ENCODE results near the gene TMX1. TPM values are rescaled to one million over a fixed set of nuclear protein-coding genes. Genes with fewer than 3 reads are reported as not detected.
A peak's percentile ranks its signal among the peaks of the same experiment; 100 is the strongest.

The TMX1 gene
- total and polyA plus RNA-seq, 4 donors: 28.2 to 45.4 (median 38.0) TPM

DNA sequence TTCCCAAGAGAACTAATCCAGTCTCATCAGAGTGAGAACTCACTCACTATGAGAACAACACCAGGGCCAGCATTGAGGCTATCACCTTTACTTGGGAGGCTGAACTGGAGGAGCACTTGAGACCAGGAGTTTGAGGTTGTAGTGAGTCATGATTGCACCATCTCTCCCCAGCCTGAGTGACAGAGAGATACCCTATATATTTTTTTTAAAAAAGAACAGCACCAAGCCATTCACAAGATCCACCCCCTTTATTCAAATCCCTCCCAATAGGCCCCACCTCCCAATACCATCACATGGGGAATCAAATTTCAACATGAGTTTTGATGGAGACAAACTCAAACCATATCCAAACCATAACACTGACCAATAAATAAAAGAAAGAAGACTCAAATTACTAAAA, 3.7 kb upstream of the TMX1 start:
- Histone ChIP-seq H3K36me3 (ENCODE audit: control insufficient read depth, insufficient read depth, low read length) (no peaks in the 10 kb centered on the region), H3K4me3 (ENCODE audit: low read depth, low read length) (no peak overlapping the region), H3K4me1 (ENCODE audit: control insufficient read depth, insufficient read depth, low read length) (no peaks in the 10 kb centered on the region)

DNA sequence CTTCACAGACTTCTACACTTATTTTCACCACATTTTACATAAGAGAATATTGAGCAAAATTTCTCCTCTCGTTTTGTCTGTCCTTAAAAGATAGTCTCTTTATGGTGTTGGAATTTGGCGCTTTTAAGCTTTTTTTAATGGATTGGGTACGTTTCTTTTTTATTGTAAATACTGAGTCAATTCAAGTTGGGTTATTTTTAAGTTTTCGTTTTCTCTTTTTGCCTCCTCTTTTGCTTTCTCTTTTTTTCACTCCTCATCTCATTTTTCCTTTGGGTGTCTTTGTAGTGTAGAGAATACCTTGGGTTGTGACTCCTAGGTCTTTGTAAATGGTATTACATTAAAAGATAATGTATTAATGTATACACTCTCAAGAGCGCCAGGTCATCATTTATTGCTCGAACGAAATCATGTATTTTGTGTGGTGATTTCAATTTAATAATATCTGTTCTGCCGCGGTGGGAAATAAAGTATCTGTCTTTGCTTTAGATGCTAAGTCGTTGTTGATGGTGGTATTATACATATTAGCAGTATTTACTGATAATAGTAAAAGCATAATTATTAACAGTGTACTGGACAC, 845 bp downstream of the TMX1 start:
- Histone ChIP-seq H3K4me3 (ENCODE audit: low read depth, low read length) (peak overlapping the region; percentile 99), H3K27ac (ENCODE audit: low read depth, low read length) (peak overlapping the region; percentile 65), H3K4me1 (ENCODE audit: control insufficient read depth, insufficient read depth, low read length) (peaks cover 10% of the 10 kb centered on the region), H3K36me3 (ENCODE audit: control insufficient read depth, insufficient read depth, low read length) (no peaks in the 10 kb centered on the region), H3K27me3 (ENCODE audit: control insufficient read depth, insufficient read depth, low read length) (no peaks in the 10 kb centered on the region), H3K9me3 (ENCODE audit: control insufficient read depth, insufficient read depth, low read length) (no peaks in the 10 kb centered on the region)
- DNase-seq (ENCODE audit: low read depth in 4 of 6, low spot score in 6 of 6): no peak
- no CpG with 5 or more reads among the region's 10 CpGs for WGBS (ENCODE audit: insufficient coverage)

More for the DNA sequence above, 3.7 kb upstream of the TMX1 start:
- H3K27ac ChIP-seq (ENCODE audit: low read depth, low read length): no peak overlapping the region
- no peak for DNase-seq (ENCODE audit: low read depth in 4 of 6, low spot score in 6 of 6)
- H3K9me3 ChIP-seq (ENCODE audit: control insufficient read depth, insufficient read depth, low read length): no peaks in the 10 kb centered on the region
- no peaks in the 10 kb centered on the region for H3K27me3 ChIP-seq (ENCODE audit: control insufficient read depth, insufficient read depth, low read length)

DNA sequence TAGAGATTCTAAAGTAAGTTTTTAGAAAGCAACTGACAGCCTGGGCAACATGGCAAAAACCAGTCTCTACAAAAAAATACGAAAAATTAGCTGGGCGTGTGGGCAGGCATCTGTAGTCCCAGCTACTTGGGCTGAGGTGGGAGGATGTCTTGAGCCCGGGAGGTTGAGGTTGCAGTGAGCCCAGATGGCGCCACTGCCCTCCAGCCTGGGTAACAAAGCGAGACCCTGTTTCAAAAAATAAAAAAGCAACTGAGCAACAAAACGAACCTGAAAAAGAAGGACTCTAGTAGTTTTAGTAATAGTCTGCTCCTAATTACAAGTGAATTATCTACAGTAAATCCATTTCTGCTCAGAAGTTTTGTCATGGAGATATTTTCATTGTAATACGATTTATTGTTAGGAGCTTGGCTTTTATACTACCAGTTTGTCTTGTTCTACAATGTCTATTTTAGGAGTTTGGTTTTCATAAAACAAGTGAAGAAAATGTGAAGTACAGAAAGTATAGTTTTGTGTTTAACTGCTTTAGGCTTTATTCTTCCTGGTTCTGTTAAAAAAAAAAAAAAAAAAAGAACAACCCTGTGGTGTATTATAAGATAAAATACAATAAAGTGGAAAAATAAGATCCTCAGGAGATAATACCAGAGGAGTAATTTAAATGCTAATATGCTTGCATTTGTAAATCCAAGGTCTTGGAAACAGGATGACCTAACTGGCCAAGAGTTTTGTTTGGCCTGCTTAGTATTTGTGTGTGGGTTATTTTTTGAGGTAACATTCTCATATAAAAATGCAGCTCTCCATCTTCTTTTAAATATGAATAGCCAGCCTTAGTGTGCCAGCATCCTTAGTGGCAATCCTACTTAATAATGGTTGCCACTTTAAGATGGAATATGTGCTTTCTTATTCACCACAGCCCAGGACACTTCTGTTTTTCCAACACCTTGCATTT, 2.8 kb downstream of the TMX1 start:
- Histone ChIP-seq H3K27ac (ENCODE audit: low read depth, low read length) (no peak overlapping the region), H3K4me3 (ENCODE audit: low read depth, low read length) (no peak overlapping the region), H3K27me3 (ENCODE audit: control insufficient read depth, insufficient read depth, low read length) (no peaks in the 10 kb centered on the region), H3K9me3 (ENCODE audit: control insufficient read depth, insufficient read depth, low read length) (no peaks in the 10 kb centered on the region), H3K4me1 (ENCODE audit: control insufficient read depth, insufficient read depth, low read length) (peaks cover 10% of the 10 kb centered on the region), H3K36me3 (ENCODE audit: control insufficient read depth, insufficient read depth, low read length) (peaks cover 2% of the 10 kb centered on the region)
- 0% methylated on average over 3 of the region's 7 CpGs for WGBS (ENCODE audit: insufficient coverage)
- peak in 2 of 6 donors; percentile 29 to 38 for DNase-seq (ENCODE audit: low read depth in 4 of 6, low spot score in 6 of 6)

DNA sequence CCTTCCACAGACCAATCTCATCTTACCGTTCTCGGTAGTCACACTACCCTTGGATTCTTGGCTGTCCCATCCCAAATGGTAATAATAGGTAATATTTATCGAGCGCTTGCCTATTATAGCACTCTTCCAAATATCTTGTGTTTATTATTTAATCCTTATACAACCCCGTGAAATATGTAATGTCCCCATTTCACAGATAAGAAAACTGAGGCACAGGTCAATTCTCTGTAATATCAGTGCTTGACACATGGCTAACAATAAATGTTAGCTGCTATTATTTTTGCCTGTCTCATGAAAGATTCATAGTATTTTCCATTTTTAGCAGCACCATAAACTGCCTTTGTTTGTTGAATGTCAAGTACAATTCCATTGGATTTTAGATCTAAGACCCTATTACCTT, 4.5 kb downstream of the TMX1 start:
- DNase-seq (ENCODE audit: low read depth in 4 of 6, low spot score in 6 of 6): no peak
- Histone ChIP-seq H3K4me3 (ENCODE audit: low read depth, low read length) (no peak overlapping the region), H3K27me3 (ENCODE audit: control insufficient read depth, insufficient read depth, low read length) (no peaks in the 10 kb centered on the region), H3K36me3 (ENCODE audit: control insufficient read depth, insufficient read depth, low read length) (peaks cover 2% of the 10 kb centered on the region), H3K27ac (ENCODE audit: low read depth, low read length) (no peak overlapping the region), H3K4me1 (ENCODE audit: control insufficient read depth, insufficient read depth, low read length) (peaks cover 10% of the 10 kb centered on the region), H3K9me3 (ENCODE audit: control insufficient read depth, insufficient read depth, low read length) (no peaks in the 10 kb centered on the region)
- no CpG with 5 or more reads among the region's 5 CpGs for WGBS (ENCODE audit: insufficient coverage)

DNA sequence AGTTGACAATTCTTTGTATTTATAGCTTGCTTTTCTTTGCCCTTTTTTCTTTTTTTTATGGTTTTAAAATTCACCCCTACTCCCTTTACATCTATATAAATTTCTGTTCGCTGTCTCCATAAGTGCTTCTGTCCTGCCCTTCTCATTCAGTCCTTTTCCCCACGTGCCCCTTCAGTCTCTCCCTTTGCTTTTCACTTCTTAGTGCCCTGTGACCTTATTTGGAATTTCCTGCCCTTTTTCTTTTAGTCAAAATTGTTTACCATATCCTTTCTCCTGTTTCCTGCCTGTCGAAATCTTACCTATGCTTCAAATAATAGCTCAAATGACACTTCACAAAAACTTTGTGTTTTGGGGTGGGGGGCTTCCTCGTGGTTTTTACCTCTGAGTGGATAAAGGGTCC, 6.0 kb downstream of the TMX1 start:
- H3K9me3 ChIP-seq (ENCODE audit: control insufficient read depth, insufficient read depth, low read length): no peaks in the 10 kb centered on the region
- no peaks in the 10 kb centered on the region for H3K27me3 ChIP-seq (ENCODE audit: control insufficient read depth, insufficient read depth, low read length)
- no peak overlapping the region for H3K27ac ChIP-seq (ENCODE audit: low read depth, low read length)
- WGBS (ENCODE audit: insufficient coverage): 79% methylated on average over 2 of the region's 4 CpGs
- DNase-seq (ENCODE audit: low read depth in 4 of 6, low spot score in 6 of 6): no peak
- peaks cover 10% of the 10 kb centered on the region for H3K4me1 ChIP-seq (ENCODE audit: control insufficient read depth, insufficient read depth, low read length)
- no peak overlapping the region for H3K4me3 ChIP-seq (ENCODE audit: low read depth, low read length)
- H3K36me3 ChIP-seq (ENCODE audit: control insufficient read depth, insufficient read depth, low read length): peaks cover 7% of the 10 kb centered on the region

DNA sequence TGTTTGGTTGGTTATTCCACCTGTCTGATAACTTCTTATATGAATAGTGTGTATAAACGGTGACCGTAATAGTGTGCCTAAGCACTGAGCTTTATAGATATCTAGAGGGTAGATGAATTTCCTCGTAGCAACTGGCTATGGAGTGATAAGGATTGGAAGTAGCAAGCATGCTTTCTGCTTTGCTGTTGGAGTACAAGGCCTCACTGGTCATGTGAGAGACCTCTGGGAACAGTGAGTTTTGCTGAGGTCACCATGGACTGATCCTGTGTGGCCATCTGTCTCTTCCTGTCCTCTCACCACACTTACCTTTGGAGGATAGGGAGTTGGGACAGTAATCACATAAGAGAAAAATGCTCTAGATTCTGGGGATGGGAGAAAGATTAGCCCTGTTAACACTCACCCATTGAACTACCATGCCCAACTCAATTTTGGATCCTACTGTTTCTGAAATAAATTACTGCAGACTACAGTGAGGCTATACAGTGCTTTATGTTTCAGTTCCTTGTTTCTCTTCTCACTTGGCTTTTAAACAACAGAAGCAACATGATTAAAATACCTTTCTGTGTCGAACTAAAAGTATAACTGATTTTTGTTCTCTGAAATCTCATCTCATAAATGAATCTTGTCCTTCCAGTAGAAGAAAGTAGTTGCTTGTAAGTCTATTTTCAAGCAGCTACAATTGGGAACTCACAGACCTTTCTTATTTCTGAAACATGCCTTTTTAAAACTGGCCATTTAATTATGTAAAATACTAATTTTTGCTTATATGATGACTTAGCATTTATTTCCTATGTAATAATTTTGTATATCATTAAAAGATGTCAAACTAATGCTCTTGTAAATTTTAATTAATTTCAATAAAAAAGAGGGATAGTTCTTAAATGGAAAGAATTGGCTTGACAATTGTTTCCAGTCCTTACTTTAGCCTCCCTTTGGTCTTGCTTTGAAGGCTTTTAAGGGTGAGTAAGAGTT, 8.3 kb downstream of the TMX1 start:
- peaks cover 7% of the 10 kb centered on the region for H3K36me3 ChIP-seq (ENCODE audit: control insufficient read depth, insufficient read depth, low read length)
- 89% methylated on average over 2 of the region's 4 CpGs for WGBS (ENCODE audit: insufficient coverage)
- no peaks in the 10 kb centered on the region for H3K9me3 ChIP-seq (ENCODE audit: control insufficient read depth, insufficient read depth, low read length)
- H3K27me3 ChIP-seq (ENCODE audit: control insufficient read depth, insufficient read depth, low read length): no peaks in the 10 kb centered on the region
- no peak overlapping the region for H3K27ac ChIP-seq (ENCODE audit: low read depth, low read length)
- H3K4me1 ChIP-seq (ENCODE audit: control insufficient read depth, insufficient read depth, low read length): no peaks in the 10 kb centered on the region
- no peak overlapping the region for H3K4me3 ChIP-seq (ENCODE audit: low read depth, low read length)
- no peak for DNase-seq (ENCODE audit: low read depth in 4 of 6, low spot score in 6 of 6)

DNA sequence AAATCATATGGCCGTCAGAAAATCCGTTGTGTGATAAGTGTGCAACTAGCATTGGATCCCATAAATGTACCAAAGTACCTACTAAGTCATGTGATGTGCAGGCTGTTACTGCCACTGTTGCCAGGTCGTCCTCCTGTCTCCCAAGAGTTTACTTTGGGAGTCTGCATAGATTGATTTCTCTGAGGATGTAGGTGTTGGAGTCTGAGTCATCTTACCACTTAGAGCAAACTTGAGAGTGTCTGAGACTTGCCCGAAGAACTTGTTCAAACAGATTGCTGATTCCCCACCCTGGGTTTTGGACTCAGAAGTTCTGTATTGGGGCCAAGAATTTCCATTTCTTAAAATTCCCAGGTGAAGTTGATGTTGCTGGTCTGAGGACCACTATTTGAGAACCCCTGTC, 11.4 kb downstream of the TMX1 start:
- H3K4me3 ChIP-seq (ENCODE audit: low read depth, low read length): no peak overlapping the region
- H3K27ac ChIP-seq (ENCODE audit: low read depth, low read length): no peak overlapping the region
- DNase-seq (ENCODE audit: low read depth in 4 of 6, low spot score in 6 of 6): no peak
- no peaks in the 10 kb centered on the region for H3K27me3 ChIP-seq (ENCODE audit: control insufficient read depth, insufficient read depth, low read length)
- H3K9me3 ChIP-seq (ENCODE audit: control insufficient read depth, insufficient read depth, low read length): no peaks in the 10 kb centered on the region
- peaks cover 7% of the 10 kb centered on the region for H3K36me3 ChIP-seq (ENCODE audit: control insufficient read depth, insufficient read depth, low read length)
- 100% methylated on average over 1 of the region's 4 CpGs for WGBS (ENCODE audit: insufficient coverage)
- H3K4me1 ChIP-seq (ENCODE audit: control insufficient read depth, insufficient read depth, low read length): no peaks in the 10 kb centered on the region

DNA sequence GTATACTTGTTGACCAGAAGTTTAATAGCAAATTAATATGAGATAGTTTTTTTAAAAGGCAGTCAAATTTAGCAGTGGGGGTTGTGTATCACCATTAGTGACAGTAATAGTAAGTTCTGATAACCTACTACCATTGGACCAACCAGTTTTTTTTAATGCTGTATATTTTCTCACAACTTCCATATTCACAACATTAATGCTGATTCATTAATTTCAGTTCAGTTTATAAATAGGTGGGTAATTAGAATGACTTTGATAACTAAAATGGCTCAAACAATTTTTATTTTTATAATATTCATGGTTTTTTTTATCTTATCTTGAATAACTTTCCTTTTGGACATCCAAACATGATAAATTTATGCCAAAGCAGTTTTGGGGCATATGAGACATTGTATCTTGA, 13.8 kb downstream of the TMX1 start:
- no peak overlapping the region for H3K27ac ChIP-seq (ENCODE audit: low read depth, low read length)
- DNase-seq (ENCODE audit: low read depth in 4 of 6, low spot score in 6 of 6): no peak
- no peaks in the 10 kb centered on the region for H3K27me3 ChIP-seq (ENCODE audit: control insufficient read depth, insufficient read depth, low read length)
- H3K9me3 ChIP-seq (ENCODE audit: control insufficient read depth, insufficient read depth, low read length): peaks cover 2% of the 10 kb centered on the region
- no peaks in the 10 kb centered on the region for H3K4me1 ChIP-seq (ENCODE audit: control insufficient read depth, insufficient read depth, low read length)
- H3K4me3 ChIP-seq (ENCODE audit: low read depth, low read length): no peak overlapping the region
- peaks cover 7% of the 10 kb centered on the region for H3K36me3 ChIP-seq (ENCODE audit: control insufficient read depth, insufficient read depth, low read length)

DNA sequence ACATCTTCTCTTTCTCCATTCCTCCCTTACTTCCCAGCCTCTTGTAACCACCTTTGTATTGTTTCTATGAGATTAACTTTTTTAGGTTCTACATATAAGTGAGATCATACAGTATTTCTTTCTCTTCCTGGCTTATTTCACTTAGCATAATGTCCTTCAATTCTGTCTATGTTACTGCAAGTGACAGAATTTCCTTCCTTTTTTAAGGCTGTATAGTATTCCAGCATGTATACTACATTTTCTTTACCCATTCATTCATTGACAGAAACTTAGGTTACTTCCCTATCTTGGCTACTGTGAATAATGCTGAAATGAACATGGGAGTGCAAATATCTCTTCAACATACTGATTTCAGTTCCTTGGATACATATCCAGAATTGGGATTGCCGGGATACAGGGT, 18.2 kb downstream of the TMX1 start:
- H3K36me3 ChIP-seq (ENCODE audit: control insufficient read depth, insufficient read depth, low read length): peaks cover 2% of the 10 kb centered on the region
- H3K9me3 ChIP-seq (ENCODE audit: control insufficient read depth, insufficient read depth, low read length): peaks cover 2% of the 10 kb centered on the region
- no peaks in the 10 kb centered on the region for H3K4me1 ChIP-seq (ENCODE audit: control insufficient read depth, insufficient read depth, low read length)
- H3K27ac ChIP-seq (ENCODE audit: low read depth, low read length): no peak overlapping the region
- no peak overlapping the region for H3K4me3 ChIP-seq (ENCODE audit: low read depth, low read length)
- no CpG with 5 or more reads among the region's 1 CpG for WGBS (ENCODE audit: insufficient coverage)
- no peaks in the 10 kb centered on the region for H3K27me3 ChIP-seq (ENCODE audit: control insufficient read depth, insufficient read depth, low read length)
- DNase-seq (ENCODE audit: low read depth in 4 of 6, low spot score in 6 of 6): no peak

Data from spinal cord (tissue), 10 donors.